ENCODE results near the gene FKBP8.
A peak's percentile ranks its signal among the peaks of the same experiment; 100 is the strongest.
"Not testable (repeated sequence)": the region's sequence is repeated elsewhere in the genome, so short reads cannot be mapped to it uniquely, and the experiment has no call there.

Gene FKBP8

DNA sequence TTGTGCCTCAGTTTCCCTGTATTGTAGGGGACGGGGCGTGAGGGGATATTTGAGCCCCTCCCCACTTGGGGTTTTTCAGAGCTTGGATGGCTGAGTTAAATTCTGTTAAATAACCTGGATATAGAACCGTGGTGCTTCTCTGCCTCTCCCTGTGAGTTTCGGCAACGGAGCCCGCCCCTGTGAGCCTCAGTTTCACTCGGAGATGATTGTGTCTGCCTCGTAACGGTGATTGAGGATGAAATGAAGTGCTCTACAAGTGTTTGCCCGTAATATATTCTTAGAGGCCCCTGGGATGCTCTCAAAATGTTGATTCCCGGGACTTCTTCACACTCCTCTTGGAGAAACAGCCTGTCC is 14.8 kb upstream of the FKBP8 start:
- no peak for DNase-seq

DNA sequence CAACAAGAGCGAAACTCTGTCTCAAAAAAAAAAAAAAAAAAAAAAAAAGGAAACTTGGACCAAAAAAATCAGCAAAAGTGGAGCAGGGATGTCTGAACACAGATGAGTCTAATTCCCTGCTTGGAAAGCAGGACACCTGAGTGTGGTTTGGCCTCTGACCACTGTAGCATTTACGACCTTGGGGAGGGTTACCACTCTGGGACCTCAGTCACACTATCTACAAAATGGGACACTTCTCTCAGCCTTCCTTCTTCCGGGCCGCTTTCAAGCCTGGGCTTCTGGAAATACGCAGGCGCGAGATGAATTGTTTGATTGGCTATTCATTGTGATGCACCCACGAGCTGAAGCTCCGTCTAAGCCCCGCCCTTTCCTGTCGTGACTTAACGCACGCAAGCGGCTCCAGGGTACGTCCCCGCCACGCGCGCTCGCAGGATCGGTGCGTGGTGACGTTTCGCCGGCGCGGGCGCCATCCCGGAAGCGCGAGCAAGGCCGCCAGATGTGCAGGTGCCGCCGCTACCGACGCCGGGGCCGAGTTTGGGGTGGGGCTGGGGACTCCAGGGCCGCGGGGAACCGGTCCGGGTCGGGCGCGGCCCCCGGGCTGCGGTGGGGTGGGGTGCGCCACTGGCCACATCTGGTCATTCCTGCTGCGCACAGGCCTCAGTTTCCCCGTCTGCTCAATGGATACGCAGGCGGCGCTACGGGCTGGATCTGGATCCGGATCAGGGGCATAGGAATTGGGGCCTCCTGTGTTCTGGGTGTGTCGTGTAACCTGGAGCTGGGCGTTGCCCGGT is 14.2 kb upstream of the FKBP8 start, which contains the start of gene KXD1:
TSS of gene KXD1 (plus strand) at position 460 of the 791 bp plus-strand sequence. CDS start 4,187 bp downstream, outside the sequence.
- DNase-seq = peak; percentile 96

DNA sequence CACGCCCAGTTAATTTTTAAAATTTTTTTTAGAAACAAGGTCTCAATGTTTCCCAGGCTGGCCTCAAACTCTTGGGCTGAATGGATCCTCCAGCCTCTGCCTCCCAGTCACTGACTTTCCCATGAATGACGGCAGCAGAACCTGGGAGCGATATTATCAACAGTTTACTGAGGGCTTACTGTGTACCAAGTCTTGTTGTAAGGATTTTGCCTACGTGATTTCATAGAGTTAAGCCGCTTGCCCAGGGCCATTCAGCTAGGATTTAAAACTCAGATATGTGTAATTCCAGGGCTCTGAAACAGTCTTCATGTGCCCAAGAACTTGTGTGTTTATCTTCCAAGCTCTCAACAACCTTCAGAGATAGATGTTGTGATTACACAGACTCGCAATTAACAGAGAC is 8.3 kb upstream of the FKBP8 start:
- no peak for DNase-seq

DNA sequence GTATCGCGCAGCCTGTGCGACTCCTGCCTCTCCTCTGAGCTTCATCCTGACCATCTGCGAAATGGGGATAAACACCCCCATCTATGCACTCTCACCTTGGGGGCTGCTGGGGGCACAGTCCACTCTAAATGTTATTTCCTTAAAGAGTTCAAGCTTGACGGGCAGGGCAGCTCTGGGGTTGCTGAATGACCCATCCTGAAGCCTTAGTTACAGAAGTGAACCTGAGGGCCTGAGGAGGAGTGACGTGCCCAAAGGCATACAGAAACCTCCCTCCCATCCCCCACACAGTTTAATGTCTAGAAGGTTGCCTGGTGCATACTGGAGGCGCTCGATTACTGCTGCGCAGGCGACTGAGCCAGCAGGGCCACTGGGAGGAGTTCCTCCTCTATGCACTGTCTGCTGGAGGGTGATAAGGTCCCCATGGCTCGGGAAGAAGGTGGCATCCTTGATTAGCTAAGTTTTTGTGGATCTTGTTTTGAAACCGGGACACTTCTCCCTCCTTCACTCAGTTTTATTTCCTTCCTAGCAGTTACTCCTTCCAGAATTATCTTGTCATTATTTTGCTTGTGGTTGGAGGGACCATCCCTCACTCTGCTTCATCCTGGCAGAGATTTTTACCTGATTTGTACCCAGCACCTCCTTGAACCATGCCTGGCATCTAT is 572 bp upstream of the FKBP8 start:
- DNase-seq = peak; percentile 68

DNA sequence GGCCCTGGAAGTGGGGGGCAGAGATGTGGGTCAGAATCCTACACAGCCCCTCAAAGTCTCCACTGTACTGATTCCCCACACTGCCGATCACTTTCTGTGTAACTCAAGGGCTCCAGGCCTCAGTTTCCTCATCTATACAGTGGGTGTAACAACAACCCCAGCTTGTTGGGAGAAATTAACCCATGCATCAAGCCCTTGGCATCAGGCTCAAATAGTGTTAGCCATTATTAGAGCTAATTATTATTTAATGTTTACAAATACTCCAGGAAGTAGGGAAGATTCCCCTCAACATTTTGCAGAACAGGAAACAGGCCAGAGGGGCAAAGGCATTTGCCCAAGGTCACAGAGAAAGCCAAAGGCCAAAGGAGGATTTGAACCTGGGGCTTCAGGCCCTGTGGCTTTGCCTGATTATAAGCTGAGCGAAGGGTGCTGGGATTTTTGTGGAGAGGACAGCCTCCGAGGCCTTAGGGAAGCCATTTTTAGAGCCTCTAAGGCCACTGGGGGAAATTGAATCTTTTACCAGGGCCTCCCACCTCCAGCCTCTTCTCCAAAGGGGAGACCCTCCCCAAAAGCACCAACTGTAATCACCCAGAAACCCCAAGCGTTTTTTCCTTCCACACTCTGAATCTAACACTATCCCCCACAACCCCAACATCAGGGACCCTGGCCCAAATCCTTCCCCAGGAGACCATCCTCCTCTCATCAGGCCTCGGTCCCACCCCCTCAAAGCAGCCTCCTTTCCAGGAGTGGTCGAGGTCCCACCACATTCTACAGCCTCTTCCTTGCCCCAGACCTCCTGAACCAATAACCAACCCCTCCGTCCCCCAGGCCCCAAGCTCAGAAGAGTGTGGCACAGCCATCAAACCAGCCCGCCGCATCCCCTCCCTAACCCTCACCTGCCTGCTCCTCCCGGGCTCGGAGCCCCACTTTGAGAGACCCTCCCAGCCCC is 1.1 kb downstream of the FKBP8 start:
- DNase-seq = no peak

DNA sequence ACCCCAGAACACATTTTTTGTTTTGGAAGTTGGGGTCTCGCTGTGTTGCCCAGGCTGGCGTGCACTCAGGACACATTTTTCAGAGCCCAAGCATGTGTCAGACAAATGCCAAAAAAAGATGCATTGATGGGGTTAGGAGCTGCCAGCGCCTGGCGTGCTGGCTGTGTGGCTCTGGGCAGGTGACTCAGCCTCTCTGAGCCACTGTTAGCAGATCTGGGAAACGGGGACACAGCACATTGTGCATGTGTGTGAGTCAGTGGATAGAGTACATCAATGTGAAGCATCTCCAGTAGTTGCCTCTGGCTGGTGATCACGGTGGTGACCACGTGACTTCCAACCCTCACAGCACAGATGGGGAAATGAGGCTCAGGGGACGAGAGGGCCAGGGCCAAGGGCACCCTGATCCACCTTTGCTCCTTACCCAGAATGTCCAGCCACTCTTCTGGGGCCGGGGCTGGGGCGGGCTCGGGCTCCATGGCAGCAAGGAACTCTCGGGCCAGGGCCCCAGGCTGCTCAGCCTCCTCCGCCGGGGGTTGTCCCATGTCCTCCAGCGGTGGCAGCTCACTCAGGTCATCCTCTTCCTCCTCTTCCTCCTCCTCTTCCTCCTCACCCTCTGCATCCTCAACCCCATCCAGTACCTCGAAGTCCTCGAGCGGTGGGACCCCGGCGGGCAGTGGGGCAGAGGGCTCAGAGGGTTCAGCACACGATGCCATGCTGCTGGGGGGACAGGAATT is 1.9 kb downstream of the FKBP8 start:
- DNase-seq = no peak

DNA sequence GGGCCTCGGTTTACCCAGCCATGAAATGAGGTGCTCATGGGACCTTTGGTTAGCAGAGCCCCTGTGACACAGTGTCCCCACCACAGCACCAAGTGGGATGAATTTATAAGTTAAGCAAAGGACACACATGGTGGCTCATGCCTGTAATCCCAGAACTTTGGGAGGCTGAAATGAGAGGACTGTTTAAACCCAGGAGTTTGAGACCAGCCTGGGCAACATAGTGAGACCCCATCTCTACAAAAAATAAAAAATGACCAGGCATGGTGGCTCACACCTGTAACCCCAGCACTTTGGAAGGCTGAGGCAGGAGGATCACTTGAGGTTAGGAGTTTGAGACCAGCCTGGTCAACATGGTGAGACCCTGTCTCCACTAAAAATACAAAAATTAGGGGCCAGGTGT is 3.2 kb downstream of the FKBP8 start:
- DNase-seq = not testable (repeated sequence)

DNA sequence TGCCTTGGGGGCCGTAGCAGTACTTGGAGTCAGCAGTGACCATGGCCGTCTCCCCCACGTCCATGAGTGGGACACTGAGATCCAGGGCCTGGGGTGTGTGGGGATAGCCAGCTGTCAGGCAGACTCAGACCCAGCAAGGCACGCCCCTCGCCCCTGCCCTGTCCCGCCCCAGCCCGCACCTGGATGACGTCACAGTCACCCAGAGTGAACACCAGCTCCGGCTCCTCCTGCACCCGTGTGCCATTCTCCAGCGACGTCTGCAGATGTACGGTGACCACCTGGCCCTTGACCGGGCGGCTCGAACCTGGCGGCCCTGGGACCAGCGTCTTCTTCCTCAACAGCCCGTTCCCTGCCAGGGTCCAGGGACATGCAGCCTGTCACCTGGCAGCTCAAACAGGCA is 4.0 kb downstream of the FKBP8 start:
- DNase-seq = no peak

DNA sequence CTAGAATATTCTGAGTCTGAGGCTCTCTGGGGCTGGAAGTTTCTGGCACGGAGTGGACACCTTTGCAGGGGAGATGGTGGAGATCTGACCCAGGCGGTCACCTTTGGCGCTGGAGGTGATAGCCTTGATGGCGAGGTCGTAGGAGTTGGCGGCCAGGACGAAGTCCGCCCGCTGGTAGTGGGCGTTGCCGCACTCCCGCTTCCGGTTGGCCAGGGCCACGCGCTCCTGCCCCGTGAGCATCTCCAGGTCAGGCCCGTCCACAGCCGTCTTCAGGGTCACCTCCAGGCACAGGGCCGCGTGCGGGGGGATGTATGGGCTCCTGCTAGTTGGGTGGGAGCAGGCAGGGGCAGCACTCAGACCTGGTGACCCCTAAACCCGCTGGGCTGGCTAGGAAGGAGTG is 5.3 kb downstream of the FKBP8 start:
- DNase-seq = no peak

DNA sequence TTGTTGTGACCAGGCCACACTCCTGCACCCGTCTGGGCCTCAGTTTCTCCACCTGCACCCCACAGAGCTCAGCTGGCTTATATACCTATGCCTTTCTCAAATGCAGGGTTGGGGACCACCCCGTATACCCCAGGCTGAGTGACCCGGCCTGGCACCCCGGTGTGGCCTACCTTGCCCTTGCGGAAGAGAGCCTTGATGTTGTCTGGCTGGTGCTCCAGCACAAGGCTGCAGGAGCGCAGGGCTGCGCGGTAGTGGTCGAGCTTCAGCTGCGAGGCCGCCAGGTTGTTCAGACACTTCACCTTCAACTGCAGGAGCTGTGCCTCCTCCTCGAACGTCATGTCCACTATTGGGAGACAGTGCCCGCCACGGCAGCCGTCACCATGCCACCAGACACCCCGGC is 5.9 kb downstream of the FKBP8 start:
- no peak for DNase-seq

DNA sequence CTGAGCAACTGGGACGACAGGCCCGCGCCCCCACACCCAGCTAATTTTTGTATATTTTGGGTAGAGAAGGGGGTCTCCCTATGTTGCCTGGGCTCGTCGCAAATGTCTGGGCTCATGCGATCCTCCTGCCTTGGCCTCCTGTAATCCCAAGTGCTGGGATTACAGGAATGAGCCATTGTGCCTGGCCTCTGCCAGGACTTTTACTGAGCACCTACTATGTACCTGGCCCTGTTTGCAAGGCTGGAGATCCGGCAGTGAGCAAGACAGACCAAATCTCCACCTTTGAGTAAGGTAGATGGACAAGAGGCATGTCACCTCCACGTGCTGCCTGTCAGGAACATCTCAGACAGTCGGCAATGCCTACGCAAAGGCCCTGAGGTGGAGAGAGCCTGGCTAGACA is 6.9 kb downstream of the FKBP8 start:
- DNase-seq = no peak

DNA sequence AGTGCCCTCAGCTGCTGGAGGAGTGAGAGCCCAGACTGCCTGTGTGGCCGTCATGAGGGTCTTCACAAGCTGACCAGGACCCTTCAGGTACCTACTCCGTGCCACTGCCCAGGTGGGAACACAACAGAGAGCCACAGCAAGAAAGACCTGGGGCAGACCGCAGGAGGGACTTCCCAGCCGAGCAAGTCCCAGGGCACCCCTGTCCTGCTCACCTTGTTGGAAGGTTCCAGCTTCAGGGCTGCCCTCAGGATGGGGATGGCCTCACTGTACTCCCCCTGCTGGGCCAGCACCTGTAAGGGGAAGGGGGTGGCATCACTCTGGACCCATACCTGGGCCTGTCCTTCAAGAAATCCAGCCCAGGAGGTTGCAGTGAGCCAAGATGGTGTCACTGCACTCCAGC is 10.3 kb downstream of the FKBP8 start:
- no peak for DNase-seq

DNA sequence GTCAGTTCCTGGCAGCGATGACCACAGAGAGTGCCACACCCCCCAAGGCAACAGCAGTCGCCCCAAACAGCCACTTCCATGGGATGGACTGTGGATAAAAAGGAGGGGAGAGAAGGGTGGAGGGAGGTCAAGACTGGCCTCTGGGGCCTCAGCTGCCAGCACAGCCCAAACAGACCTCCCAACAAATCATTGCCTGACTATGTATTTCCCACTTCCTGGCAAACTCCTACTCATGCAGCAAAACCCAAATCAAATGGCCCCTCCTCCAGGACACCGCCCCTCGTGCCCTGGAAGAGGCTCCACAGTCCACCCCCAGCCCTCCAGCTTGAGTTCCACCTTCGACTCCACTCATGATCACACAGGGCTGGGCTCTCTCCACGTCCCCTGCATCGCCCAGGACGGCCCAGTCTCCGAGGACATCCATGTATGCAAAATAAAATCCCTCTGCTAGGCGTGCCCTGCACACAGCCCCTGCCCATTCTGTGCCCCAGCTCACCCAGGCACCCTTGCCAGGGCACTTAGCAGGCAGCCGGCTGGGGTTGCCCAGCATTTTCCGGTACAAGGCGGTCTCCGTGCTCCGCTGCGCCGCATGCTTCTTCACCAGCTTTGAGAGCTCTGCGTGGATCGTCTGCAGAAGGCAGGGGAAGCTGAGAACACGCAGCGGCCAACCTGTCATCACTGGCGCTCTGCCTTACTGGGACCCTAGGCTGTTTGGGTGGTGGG is 11.0 kb downstream of the FKBP8 start:
- no peak for DNase-seq

DNA sequence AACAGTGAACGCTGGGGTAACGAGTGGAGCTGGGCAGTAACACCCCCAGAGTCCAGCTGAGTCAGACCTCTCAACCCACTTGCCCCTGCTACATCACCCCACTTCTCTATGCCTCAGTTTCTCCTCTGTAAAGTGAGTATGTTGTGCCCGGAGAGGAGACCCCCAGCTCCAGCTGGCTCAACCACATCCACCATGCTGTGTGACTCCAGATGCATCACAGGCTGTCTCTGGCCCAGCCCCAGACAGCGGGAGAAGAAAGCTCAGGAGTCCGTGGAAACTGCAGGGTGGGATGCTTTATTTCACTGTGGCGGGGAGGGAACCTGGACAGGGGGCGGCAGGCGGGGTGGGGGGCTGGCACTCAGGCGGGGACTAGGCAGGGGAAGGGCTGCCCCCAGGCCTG is 11.9 kb downstream of the FKBP8 start:
- DNase-seq = no peak

DNA sequence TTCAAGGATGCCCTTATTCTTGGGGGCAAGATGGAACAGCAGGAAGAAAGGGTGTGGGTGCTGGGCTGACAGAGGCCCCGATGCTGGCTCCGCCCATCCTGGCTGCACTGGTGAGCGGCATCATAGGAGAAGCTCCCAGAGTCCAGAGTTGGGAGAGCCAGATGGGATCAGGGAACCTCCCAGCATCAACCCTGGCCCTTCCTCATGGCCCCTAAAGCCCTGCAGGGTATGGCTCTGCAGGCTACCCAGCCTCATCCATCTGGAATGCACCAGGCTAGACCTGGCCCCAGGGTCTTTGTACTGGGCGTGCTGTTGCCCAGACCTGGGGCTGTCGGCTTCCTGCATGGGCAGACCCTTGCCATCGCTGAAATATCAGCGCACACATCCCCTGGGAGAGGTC is 13.6 kb downstream of the FKBP8 start:
- no peak for DNase-seq

DNA sequence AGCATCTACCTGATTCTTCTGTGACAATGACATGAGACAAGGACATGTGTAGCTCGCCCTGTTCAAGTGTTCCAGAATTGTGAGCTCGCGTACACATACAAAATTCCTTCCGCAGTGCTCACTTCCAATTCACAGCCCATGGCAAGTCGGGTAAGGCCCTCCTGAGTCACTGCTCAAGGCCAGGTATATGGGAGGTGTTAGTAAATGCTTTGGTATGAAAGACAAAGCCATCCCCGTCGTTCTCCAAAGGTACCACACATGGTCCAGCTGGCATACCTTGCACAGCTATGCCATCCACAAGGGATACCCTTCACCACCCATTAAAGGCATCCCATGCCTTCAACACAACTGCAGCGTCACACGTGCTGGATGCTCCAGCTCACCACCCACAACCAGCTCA is 17.1 kb downstream of the FKBP8 start:
- DNase-seq = no peak

DNA sequence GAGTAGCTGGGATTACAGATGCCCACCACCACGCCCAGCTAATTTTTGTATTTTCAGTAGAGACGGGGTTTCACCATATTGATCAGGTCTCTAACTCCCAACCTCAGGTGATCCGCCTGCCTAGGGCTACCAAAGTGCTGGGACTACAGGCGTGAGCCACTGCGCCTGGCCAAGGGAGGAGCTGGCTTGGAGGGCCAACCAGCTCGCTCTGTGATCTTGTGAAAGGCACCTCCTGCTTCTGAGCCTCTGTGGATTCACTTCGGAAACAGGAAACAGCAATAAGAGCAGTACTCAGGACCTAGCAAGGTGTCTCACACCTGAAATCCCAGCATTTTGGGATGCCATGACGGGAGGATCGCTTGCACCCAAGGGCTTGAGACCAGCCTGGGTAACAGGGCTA is 19.5 kb downstream of the FKBP8 start:
- no peak for DNase-seq

DNA sequence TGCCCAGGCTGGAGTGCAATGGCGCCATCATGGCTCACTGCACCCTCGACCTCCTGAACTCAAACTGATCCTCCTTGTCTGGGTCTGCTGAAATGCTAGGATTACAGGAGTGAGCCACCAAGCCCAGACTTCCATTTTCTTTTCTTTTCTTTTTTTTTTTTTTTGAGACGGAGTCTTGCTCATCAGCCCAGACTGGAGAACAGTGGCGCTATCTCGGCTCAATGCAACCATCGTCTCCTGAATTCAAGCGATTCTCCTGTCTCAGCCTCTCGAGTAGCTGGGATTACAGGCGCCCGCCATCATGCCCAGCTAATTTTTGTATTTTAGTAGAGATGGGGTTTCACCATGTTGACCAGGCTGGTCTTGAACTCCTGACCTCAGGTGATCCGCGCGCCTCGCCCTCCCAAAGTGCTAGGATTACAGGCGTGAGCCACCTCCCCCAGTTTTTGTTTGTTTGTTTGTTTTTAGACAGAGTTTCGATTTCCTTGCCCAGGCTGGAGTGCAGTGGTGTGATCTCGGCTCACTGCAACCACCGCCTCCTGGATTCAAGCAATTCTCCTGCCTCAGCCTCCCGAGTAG is 20.4 kb downstream of the FKBP8 start:
- not testable (repeated sequence) for DNase-seq

DNA sequence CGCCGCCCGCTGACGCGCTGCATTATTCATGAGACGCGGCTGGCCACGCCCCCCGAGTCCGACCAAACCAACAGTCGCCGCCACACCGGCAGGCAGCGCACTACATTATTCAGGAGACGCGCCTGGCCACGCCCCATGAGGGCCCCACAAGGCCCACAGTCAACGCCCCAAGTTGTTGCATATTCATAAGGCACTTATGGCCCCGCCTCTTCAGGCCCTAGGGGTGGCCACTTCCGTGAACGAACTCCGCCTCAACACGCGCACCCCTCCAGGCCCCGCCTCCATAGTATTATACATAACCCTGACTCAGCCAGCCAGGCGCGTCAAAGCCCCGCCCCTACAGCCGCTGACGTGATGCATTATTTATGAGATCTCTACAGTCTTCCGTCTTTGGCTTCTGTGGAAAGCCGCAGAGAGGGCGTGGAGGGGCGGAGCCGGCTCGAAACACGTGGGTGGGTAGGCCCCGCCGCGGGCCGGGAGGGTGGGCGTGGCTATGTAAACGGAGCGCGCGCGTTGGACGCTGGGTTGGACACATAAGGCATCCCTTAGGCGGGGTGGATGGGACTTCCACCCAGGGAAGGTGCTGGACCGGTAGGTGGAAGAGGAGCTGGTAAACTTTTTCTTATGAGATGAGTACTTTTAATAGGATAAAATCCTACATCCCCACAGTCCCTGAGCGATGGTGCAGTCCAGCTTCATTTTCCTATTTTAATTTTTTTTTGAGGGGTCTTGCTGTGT is 21.1 kb downstream of the FKBP8 start:
- peak; percentile 100 for DNase-seq

DNA sequence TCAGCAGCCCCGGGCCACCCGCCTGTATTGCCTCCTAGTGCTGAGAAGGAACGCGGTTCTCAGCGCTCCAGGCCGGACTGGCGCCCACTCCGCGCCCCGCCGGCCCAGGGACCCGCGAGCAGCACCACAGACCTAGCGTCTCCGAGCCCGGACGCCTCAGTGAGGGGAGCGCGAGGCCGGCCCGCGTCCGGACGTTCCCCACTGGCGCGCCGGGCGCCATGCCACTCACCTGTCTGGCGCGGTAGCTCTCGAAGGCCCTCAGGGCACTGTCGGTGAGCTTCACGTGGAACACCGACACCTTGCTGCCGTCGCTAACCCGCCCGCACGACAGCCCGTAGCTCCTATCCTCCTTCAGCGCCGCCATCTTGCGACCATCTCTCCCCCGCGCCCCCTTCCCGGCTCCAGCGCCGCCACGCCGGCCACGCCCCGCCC is 21.7 kb downstream of the FKBP8 start, which contains the start of gene ELL:
TSS of gene ELL (minus strand) at position 379 of the 432 bp plus-strand sequence. CDS start at position 364, 15 bp downstream.
- DNase-seq = no peak
